KMS-11 (cell line): Measurements from ENCODE around the gene ACSF3.

ENCODE experiments used
- H2AFZ ChIP-seq: fragments of 200-600 bp; sonication (generic); 2 replicates; pipeline ENCODE4 v1.6.1; 2016; ENCODE audit warnings: antibody characterized with exemption, mixed run types, low read depth
- H3K27ac ChIP-seq: fragments of 200-600 bp; sonication (generic); 2 replicates; pipeline ENCODE4 v1.6.1; 2016; ENCODE audit warnings: mild to moderate bottlenecking, mixed run types
- H3K27me3 ChIP-seq: fragments of 200-600 bp; sonication (generic); 2 replicates; pipeline ENCODE4 v1.6.1; 2017; ENCODE audit warnings: mild to moderate bottlenecking, low read depth, mixed run types, moderate library complexity; ENCODE audit not compliant: insufficient read depth
- H3K36me3 ChIP-seq: fragments of 200-600 bp; sonication (generic); 2 replicates; pipeline ENCODE4 v1.6.1; 2017; ENCODE audit warnings: mild to moderate bottlenecking, mixed run types; ENCODE audit not compliant: insufficient read depth
- H3K4me1 ChIP-seq: fragments of 200-600 bp; sonication (generic); 2 replicates; pipeline ENCODE4 v1.6.1; 2016; ENCODE audit warnings: mild to moderate bottlenecking, low read depth, mixed run types; ENCODE audit not compliant: poor library complexity, severe bottlenecking
- H3K4me2 ChIP-seq: fragments of 200-600 bp; sonication (generic); 2 replicates; pipeline ENCODE4 v1.7.0; 2016; ENCODE audit warnings: mild to moderate bottlenecking, mixed run types
- H3K4me3 ChIP-seq: fragments of 200-600 bp; sonication (generic); IDR thresholded peaks from 2 replicates; pipeline ENCODE4 v1.6.1; 2017; ENCODE audit warnings: low read depth, low read length, mixed read lengths; ENCODE audit not compliant: insufficient read depth
- H3K79me2 ChIP-seq: fragments of 200-600 bp; sonication (generic); 2 replicates; pipeline ENCODE4 v1.6.1; 2016; ENCODE audit warnings: low read depth, mixed run types; ENCODE audit not compliant: insufficient read depth
- H3K9ac ChIP-seq: fragments of 200-600 bp; sonication (generic); 2 replicates; pipeline ENCODE4 v1.6.1; 2016; ENCODE audit warnings: mild to moderate bottlenecking, mixed run types
- H4K20me1 ChIP-seq: fragments of 200-600 bp; sonication (generic); 2 replicates; pipeline ENCODE4 v1.6.1; 2016; ENCODE audit warnings: mild to moderate bottlenecking, mixed run types; ENCODE audit not compliant: insufficient read depth
- TF ChIP-seq, protein P1 (sequence below): fragments of 200-600 bp; sonication (generic); conservative IDR thresholded peaks from 2 replicates; pipeline ENCODE4 v1.6.1; 2017; ENCODE audit warnings: low read depth, mild to moderate bottlenecking, antibody characterized with exemption, low read length, moderate library complexity, mixed read lengths

ACSF3 gene

DNA sequence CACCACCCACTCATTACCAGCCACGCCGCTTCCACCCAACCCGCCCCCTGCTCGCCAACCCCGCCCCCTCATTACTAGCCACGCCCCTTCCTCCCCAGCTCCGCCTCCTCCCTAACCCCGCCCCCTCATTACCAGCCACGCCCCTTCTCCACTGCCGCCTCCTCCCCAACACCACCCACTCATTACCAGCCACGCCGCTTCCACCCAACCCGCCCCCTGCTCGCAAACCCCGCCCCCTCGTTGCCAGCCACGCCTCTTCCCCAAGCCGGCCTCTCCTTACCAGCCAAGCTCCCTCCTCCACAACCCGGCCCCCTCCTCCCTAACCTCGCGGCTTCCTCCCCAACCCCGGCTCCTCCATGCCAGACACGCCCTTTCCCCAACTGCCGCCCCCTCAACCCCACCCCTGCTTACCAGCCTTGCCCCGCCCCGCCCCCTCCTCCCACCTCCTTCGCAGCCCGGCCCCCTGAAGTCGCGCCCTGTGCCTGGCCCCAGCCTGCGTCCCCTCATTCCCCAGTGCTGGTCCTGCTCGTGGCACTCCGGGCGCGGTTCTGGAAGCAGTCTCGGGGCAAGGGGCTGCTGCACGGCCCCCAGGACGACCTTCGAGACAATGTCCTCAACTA lies 99.4 kb downstream of the ACSF3 start:
- Histone ChIP-seq H3K36me3 (no peaks in the 10 kb centered on the region), H3K4me3 (no peak overlapping the region), H2AFZ (no peak overlapping the region), H3K4me1 (no peaks in the 10 kb centered on the region), H3K9ac (no peak overlapping the region), H3K27ac (no peak overlapping the region), H3K79me2 (no peaks in the 10 kb centered on the region), H3K27me3 (peaks cover 8% of the 10 kb centered on the region), H4K20me1 (no peaks in the 10 kb centered on the region), H3K4me2 (no peak overlapping the region)
- TF ChIP-seq, protein P1, sequence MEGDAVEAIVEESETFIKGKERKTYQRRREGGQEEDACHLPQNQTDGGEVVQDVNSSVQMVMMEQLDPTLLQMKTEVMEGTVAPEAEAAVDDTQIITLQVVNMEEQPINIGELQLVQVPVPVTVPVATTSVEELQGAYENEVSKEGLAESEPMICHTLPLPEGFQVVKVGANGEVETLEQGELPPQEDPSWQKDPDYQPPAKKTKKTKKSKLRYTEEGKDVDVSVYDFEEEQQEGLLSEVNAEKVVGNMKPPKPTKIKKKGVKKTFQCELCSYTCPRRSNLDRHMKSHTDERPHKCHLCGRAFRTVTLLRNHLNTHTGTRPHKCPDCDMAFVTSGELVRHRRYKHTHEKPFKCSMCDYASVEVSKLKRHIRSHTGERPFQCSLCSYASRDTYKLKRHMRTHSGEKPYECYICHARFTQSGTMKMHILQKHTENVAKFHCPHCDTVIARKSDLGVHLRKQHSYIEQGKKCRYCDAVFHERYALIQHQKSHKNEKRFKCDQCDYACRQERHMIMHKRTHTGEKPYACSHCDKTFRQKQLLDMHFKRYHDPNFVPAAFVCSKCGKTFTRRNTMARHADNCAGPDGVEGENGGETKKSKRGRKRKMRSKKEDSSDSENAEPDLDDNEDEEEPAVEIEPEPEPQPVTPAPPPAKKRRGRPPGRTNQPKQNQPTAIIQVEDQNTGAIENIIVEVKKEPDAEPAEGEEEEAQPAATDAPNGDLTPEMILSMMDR = no peak

DNA sequence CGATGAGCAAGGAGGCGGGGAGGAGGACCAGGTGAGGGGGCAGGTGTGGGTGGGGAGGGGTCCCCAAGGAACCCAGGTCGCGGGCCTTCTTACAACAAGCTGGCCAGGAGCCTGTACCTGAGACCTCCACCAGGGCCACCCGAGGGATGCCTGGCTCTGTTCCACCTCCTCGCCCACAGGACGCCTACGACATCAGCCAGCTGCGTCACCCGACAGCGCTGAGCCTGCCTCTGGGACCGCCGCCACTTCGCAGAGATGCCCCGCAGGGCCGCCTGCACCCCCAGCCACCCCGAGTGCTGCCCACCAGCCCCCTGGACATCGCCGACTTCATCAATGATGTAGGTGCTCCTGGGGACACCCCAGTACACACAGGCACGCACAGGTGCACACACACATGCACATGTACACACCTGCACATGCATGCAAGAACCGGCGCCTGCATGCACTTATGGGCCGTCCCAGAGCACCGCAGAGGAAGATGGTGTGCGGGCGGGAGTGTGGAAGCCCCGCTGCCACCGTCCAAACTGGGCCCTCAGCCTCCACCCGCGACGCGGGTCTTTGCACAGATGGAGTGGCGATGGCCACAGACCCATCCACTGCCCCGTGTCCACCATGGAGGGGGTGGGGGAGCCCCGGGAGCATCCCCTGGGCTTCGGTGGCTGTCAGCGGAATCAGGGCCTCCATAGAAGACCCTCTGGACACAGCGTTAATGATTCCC lies 100.1 kb downstream of the ACSF3 start:
- no peaks in the 10 kb centered on the region for H3K4me1 ChIP-seq
- H3K4me2 ChIP-seq = no peak overlapping the region
- no peak overlapping the region for H3K4me3 ChIP-seq
- TF ChIP-seq, protein P1 = no peak
- H4K20me1 ChIP-seq = no peaks in the 10 kb centered on the region
- no peak overlapping the region for H3K27ac ChIP-seq
- no peak overlapping the region for H2AFZ ChIP-seq
- H3K36me3 ChIP-seq = no peaks in the 10 kb centered on the region
- peaks cover 13% of the 10 kb centered on the region for H3K27me3 ChIP-seq
- no peaks in the 10 kb centered on the region for H3K79me2 ChIP-seq
- H3K9ac ChIP-seq = no peak overlapping the region

DNA sequence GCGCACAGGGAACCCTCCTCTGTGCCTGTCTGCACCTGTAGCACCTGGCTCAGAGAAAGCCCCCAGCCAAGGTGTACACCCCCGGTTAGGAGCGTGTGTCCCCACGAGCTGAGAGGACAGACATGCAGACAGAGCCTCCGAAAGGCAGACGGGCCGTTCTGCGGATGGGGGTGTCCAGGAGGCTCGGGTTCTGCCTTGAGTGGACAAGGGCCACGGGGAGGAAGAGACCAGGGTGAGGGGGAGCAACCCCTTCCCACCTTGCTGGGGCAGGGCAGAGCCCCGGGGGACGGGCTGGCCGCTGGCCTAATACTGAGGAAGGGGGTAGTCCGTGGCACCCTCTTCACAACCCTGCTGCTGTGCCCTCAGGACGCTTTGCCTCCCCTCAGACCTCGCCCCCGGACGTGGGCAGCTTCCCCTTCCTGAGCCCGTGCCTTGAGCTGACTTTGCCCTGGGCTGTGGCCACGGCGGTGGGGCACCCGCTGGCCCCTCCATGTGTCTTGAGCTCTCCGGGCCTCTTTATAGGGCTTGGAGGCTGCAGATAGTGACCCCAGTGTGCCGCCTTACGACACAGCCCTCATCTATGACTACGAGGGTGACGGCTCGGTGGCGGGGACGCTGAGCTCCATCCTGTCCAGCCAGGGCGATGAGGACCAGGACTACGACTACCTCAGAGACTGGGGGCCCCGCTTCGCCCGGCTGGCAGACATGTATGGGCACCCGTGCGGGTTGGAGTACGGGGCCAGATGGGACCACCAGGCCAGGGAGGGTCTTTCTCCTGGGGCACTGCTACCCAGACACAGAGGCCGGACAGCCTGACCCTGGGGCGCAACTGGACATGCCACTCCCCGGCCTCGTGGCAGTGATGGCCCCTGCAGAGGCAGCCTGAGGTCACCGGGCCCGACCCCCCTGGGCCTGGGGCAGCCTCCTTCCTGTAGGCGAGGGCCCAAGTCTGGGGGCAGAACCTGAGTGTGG lies 101.0 kb downstream of the ACSF3 start:
- Histone ChIP-seq H3K36me3 (no peaks in the 10 kb centered on the region), H3K9ac (no peak overlapping the region)

More for the DNA sequence above, 101.0 kb downstream of the ACSF3 start:
- Histone ChIP-seq H3K27me3 (peaks cover 22% of the 10 kb centered on the region), H3K4me1 (no peaks in the 10 kb centered on the region), H4K20me1 (no peaks in the 10 kb centered on the region), H3K4me2 (no peak overlapping the region), H3K27ac (no peak overlapping the region), H3K79me2 (no peaks in the 10 kb centered on the region), H3K4me3 (no peak overlapping the region), H2AFZ (no peak overlapping the region)
- TF ChIP-seq, protein P1 = no peak
